Stimulated activated naive CD8-positive, alpha-beta T cell treated with anti-CD3 and anti-CD28 coated beads, Interleukin-15, Interleukin-2, amounts not matched to agents 100 ng/mL and 50 ng/mL, for 24 hours (primary cell): ENCODE measurements around the gene PLCB4.

Experiments used
- H3K27ac Mint-ChIP-seq: one replicate; pipeline ENCODE4 v1.8.0; 2021; ENCODE audit warnings: mild to moderate bottlenecking, mixed read lengths
- H3K27me3 Mint-ChIP-seq: one replicate; pipeline ENCODE4 v1.8.0; 2021; ENCODE audit warnings: mixed read lengths
- H3K36me3 Mint-ChIP-seq: one replicate; pipeline ENCODE4 v1.8.0; 2021; ENCODE audit warnings: low read depth, mixed read lengths
- H3K4me1 Mint-ChIP-seq: one replicate; pipeline ENCODE4 v1.8.0; 2021; ENCODE audit warnings: low read depth, mixed read lengths
- H3K4me3 Mint-ChIP-seq: one replicate; pipeline ENCODE4 v1.8.0; 2021; ENCODE audit warnings: mild to moderate bottlenecking, mixed read lengths
- H3K9me3 Mint-ChIP-seq: one replicate; pipeline ENCODE4 v1.8.0; 2021; ENCODE audit warnings: mixed read lengths

PLCB4 gene

DNA sequence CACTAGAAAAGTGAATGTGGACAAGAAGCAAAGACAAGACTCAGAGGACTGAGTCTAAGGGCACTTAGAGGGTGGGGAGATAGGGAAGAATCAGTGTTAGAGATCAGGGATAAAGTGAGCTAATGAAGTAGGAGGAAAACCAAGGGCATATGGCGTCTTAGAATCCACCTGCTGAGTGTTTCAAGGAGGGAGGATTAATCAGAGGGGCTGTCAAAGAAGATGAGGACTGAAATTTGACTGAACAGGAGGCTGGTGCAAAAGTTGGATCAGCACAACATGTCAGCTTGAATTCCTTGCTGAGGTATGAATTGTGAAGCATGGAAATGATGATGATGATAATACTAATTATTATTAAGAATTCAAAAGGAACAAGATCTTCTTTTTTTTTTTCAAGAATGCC lies 39.4 kb downstream of the PLCB4 start:
- no peaks in the 10 kb centered on the region for H3K9me3 Mint-ChIP-seq
- H3K27ac Mint-ChIP-seq = no peak overlapping the region
- H3K36me3 Mint-ChIP-seq = no peaks in the 10 kb centered on the region
- no peaks in the 10 kb centered on the region for H3K4me1 Mint-ChIP-seq
- no peaks in the 10 kb centered on the region for H3K27me3 Mint-ChIP-seq
- H3K4me3 Mint-ChIP-seq = no peak overlapping the region

DNA sequence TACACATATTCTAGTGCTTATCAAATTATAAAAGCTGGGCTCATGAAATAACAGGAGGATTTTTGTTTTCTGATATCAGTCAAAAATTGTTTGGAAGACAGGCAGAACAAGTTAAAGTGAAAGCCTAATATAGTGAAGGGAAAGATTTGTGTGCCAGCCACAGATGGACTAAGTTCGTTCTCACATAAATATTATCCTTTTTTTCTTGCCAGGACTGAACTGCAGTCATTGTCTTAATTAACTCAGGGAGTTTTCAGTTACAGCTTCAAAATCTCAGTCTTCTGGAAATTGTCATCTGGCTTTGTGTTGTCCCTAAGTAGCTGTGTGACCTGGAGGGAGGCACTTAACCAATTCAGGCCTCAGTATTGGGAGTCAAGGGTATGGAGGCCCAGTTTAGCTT lies 40.7 kb downstream of the PLCB4 start:
- H3K27me3 Mint-ChIP-seq = no peaks in the 10 kb centered on the region
- no peak overlapping the region for H3K27ac Mint-ChIP-seq
- no peaks in the 10 kb centered on the region for H3K9me3 Mint-ChIP-seq
- no peaks in the 10 kb centered on the region for H3K4me1 Mint-ChIP-seq
- H3K36me3 Mint-ChIP-seq = no peaks in the 10 kb centered on the region
- no peak overlapping the region for H3K4me3 Mint-ChIP-seq

DNA sequence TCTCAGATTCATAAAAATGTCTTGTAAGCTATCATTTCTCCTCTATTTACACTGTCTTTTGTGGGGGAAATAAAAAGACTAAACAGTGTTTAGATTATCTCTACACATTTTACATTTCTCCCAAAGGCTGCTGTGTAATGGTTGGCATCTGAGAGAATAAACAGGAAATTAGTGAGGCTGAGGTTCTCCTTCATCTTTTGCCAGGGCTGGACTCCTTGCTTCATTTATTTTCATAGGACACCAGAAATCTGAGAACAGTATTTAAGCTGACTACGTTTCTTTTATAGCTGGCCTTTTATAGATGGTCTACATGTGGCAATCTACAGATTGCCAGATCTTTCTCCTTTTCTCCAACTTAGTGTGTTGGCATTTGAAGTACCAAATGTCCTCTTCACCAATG lies 41.5 kb downstream of the PLCB4 start:
- Mint-ChIP-seq H3K36me3 (no peaks in the 10 kb centered on the region), H3K4me3 (no peak overlapping the region), H3K9me3 (no peaks in the 10 kb centered on the region), H3K27ac (no peak overlapping the region), H3K4me1 (no peaks in the 10 kb centered on the region), H3K27me3 (no peaks in the 10 kb centered on the region)

DNA sequence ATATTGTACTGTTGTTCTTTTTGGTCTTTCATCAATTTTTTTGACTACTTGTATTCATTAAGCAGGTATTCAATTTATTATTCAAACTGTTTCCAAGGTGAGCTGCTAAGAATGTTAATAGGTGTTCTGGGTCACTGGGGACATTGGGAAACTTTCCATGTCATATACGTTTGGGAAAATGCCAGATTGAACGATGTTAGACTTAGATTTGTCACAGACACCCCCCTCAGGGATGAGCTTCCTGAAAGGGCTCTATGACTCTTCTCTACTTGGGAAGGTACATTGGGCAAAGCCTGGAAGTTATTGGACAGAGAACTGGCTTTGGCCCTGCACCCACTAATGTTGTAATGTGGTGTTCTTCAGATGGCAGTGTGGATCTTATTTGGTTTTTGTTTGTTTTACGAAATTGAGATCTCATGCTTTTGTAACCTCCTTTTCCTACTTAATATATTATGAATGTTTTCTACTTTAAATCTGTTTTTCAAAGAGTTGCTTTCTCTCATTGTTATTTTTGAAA lies 42.1 kb downstream of the PLCB4 start:
- H3K27ac Mint-ChIP-seq = no peak overlapping the region
- no peak overlapping the region for H3K4me3 Mint-ChIP-seq
- no peaks in the 10 kb centered on the region for H3K36me3 Mint-ChIP-seq
- no peaks in the 10 kb centered on the region for H3K4me1 Mint-ChIP-seq
- H3K27me3 Mint-ChIP-seq = no peaks in the 10 kb centered on the region
- no peaks in the 10 kb centered on the region for H3K9me3 Mint-ChIP-seq

- Mint-ChIP-seq H3K4me1 (no peaks in the 10 kb centered on the region), H3K36me3 (no peaks in the 10 kb centered on the region), H3K27ac (no peak overlapping the region), H3K9me3 (no peaks in the 10 kb centered on the region), H3K4me3 (no peak overlapping the region), H3K27me3 (no peaks in the 10 kb centered on the region)
These were observed 43.9 kb downstream of the PLCB4 start for GRCh38 chr20:9112541-9113515.

GRCh38 chr20:9114709-9115108 lies 45.8 kb downstream of the PLCB4 start:
- Mint-ChIP-seq H3K4me3 (no peak overlapping the region), H3K36me3 (no peaks in the 10 kb centered on the region), H3K27me3 (no peaks in the 10 kb centered on the region), H3K9me3 (no peaks in the 10 kb centered on the region), H3K27ac (no peak overlapping the region), H3K4me1 (no peaks in the 10 kb centered on the region)

GRCh38 chr20:9117548-9117947 lies 48.7 kb downstream of the PLCB4 start:
- Mint-ChIP-seq H3K36me3 (no peaks in the 10 kb centered on the region), H3K4me3 (no peak overlapping the region), H3K27ac (no peak overlapping the region), H3K27me3 (no peaks in the 10 kb centered on the region), H3K4me1 (no peaks in the 10 kb centered on the region), H3K9me3 (peaks cover 3% of the 10 kb centered on the region)

- Mint-ChIP-seq H3K4me3 (no peak overlapping the region), H3K27ac (no peak overlapping the region), H3K4me1 (no peaks in the 10 kb centered on the region), H3K36me3 (no peaks in the 10 kb centered on the region), H3K9me3 (peaks cover 3% of the 10 kb centered on the region), H3K27me3 (no peaks in the 10 kb centered on the region)
These were observed 50.9 kb downstream of the PLCB4 start for GRCh38 chr20:9119776-9120175.

DNA sequence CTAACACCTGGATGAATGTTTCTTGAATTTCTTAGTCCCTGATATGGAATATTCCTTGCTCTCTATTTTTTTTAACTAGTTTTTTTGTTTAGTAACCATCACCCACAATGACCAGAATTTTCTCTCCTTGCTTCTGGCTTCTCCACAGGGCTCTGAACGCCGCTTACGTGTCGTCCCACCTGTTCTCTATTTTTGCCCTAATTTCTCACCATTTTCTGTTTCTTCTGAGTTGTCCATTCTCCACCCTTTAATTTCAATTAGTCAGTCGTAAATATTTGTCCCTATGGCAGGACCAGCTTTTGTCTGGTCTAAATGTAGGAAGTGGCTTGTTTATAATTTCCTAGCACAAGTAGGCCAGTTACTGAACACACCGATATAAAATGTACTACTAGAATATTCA lies 52.3 kb downstream of the PLCB4 start:
- Mint-ChIP-seq H3K36me3 (no peaks in the 10 kb centered on the region), H3K27ac (no peak overlapping the region), H3K4me3 (no peak overlapping the region), H3K4me1 (no peaks in the 10 kb centered on the region), H3K9me3 (peaks cover 3% of the 10 kb centered on the region), H3K27me3 (no peaks in the 10 kb centered on the region)

DNA sequence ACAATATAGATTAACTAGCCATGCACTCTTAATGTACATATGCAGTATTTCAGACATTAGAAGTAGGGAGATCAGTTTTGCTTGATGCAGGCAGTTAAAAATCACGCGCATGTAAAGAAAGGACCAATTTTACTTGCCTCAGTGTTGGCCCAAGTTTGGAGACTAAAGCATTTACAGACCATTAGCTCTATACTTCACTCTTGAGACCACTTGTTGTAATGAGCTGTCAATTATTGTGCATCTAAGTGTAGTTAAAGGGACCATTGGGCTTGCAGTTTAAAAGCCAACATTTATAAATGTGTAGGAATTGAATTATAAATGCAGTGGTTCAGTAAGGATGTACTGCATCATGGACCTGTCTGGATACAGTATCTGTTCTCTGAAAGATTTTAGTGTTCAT lies 53.7 kb downstream of the PLCB4 start:
- H3K36me3 Mint-ChIP-seq = no peaks in the 10 kb centered on the region
- no peak overlapping the region for H3K27ac Mint-ChIP-seq
- no peaks in the 10 kb centered on the region for H3K27me3 Mint-ChIP-seq
- no peak overlapping the region for H3K4me3 Mint-ChIP-seq
- no peaks in the 10 kb centered on the region for H3K4me1 Mint-ChIP-seq
- peaks cover 3% of the 10 kb centered on the region for H3K9me3 Mint-ChIP-seq

GRCh38 chr20:9126527-9126926 lies 57.6 kb downstream of the PLCB4 start:
- no peaks in the 10 kb centered on the region for H3K4me1 Mint-ChIP-seq
- peaks cover 7% of the 10 kb centered on the region for H3K9me3 Mint-ChIP-seq
- no peaks in the 10 kb centered on the region for H3K36me3 Mint-ChIP-seq
- no peak overlapping the region for H3K27ac Mint-ChIP-seq
- no peak overlapping the region for H3K4me3 Mint-ChIP-seq
- no peaks in the 10 kb centered on the region for H3K27me3 Mint-ChIP-seq

GRCh38 chr20:9128568-9128967 lies 59.7 kb downstream of the PLCB4 start:
- H3K27ac Mint-ChIP-seq = no peak overlapping the region
- H3K4me1 Mint-ChIP-seq = no peaks in the 10 kb centered on the region
- H3K27me3 Mint-ChIP-seq = no peaks in the 10 kb centered on the region
- H3K36me3 Mint-ChIP-seq = no peaks in the 10 kb centered on the region
- no peak overlapping the region for H3K4me3 Mint-ChIP-seq
- H3K9me3 Mint-ChIP-seq = peaks cover 11% of the 10 kb centered on the region

GRCh38 chr20:9129756-9130155 lies 60.9 kb downstream of the PLCB4 start:
- no peak overlapping the region for H3K27ac Mint-ChIP-seq
- H3K36me3 Mint-ChIP-seq = no peaks in the 10 kb centered on the region
- H3K4me3 Mint-ChIP-seq = no peak overlapping the region
- peaks cover 11% of the 10 kb centered on the region for H3K9me3 Mint-ChIP-seq
- no peaks in the 10 kb centered on the region for H3K4me1 Mint-ChIP-seq
- H3K27me3 Mint-ChIP-seq = no peaks in the 10 kb centered on the region

DNA sequence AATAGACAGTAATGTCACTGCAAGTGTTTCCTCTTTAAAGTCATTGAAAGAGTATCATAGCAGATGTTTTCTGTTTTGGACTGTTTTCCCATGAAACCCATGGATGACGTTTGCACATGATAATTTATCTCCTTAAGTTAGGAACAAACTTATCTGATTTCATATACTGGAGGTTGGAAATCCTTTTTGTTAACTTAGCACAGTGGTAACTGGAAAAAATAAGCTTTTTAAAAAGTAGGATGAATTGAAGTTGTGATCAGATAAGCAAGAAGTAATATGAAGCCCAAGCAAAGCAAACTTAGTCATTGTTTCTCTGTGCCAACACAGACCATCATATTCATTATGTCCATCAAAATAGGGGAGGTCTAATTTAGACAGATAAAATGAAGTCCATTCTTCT lies 61.6 kb downstream of the PLCB4 start:
- Mint-ChIP-seq H3K4me1 (no peaks in the 10 kb centered on the region), H3K4me3 (no peak overlapping the region), H3K27ac (no peak overlapping the region), H3K9me3 (peaks cover 11% of the 10 kb centered on the region), H3K36me3 (no peaks in the 10 kb centered on the region), H3K27me3 (no peaks in the 10 kb centered on the region)

GRCh38 chr20:9131841-9132240 lies 63.0 kb downstream of the PLCB4 start:
- Mint-ChIP-seq H3K9me3 (peaks cover 11% of the 10 kb centered on the region), H3K27me3 (no peaks in the 10 kb centered on the region), H3K4me1 (no peaks in the 10 kb centered on the region), H3K4me3 (no peak overlapping the region), H3K36me3 (no peaks in the 10 kb centered on the region), H3K27ac (no peak overlapping the region)

DNA sequence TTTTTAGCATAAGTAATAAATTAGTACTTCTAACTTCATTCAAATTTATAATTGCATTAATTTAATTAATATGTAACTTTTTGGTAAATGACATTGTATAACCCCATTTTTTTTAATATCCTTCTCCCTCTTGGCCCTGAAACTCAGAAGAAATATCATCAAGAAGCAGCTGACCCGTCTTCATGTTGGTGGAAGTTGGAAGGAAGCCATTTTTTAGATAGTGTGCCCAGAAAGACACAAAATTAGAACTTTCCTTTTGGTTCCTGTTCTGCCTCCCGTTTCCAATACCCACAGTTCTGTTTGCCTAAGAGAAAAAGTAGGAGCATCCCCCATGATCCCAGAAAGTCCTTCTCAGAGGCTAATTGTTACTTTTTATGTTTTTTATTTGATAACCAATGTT lies 65.5 kb downstream of the PLCB4 start:
- no peaks in the 10 kb centered on the region for H3K27me3 Mint-ChIP-seq
- no peaks in the 10 kb centered on the region for H3K4me1 Mint-ChIP-seq
- H3K27ac Mint-ChIP-seq = no peak overlapping the region
- H3K36me3 Mint-ChIP-seq = no peaks in the 10 kb centered on the region
- H3K4me3 Mint-ChIP-seq = no peak overlapping the region
- H3K9me3 Mint-ChIP-seq = peaks cover 7% of the 10 kb centered on the region
